ENCODE results near the gene ASB2.

DNA sequence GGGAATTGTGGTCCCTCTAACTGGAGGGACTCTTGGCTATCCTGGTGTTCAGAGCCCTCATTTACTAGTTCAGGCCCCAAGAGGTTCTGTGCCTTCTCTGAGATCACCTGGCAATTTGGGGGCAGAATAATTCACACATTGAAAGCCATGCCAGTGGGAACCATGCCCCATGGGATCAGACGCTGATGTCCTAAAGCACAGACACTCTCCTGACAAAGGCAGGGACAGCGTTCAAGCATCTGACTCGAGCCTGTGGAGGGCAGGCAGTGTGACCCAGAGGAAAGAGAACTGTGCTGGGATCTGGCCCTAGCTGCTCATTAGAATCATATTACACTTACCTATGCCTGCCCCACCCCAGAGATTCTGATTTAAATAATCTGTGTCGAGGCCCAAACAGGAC is 2.4 kb upstream of the ASB2 start:
- TF ChIP-seq, protein P1, sequence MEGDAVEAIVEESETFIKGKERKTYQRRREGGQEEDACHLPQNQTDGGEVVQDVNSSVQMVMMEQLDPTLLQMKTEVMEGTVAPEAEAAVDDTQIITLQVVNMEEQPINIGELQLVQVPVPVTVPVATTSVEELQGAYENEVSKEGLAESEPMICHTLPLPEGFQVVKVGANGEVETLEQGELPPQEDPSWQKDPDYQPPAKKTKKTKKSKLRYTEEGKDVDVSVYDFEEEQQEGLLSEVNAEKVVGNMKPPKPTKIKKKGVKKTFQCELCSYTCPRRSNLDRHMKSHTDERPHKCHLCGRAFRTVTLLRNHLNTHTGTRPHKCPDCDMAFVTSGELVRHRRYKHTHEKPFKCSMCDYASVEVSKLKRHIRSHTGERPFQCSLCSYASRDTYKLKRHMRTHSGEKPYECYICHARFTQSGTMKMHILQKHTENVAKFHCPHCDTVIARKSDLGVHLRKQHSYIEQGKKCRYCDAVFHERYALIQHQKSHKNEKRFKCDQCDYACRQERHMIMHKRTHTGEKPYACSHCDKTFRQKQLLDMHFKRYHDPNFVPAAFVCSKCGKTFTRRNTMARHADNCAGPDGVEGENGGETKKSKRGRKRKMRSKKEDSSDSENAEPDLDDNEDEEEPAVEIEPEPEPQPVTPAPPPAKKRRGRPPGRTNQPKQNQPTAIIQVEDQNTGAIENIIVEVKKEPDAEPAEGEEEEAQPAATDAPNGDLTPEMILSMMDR (IDR thresholded peaks at IDR 0.05; ENCODE audit: borderline replicate concordance, extremely low read depth, low read length, poor library complexity, severe bottlenecking), result no peak
- no peak for TF ChIP-seq EZH2 (IDR thresholded peaks at IDR 0.05; ENCODE audit: borderline replicate concordance, low read depth, low read length, severe bottlenecking)

Measured in DND-41 (cell line).